SU-DHL-6 (cell line): ENCODE results near the gene NKX1-2.

Experiments used
- EZH2phosphoT487 ChIP-seq: fragments of 200-600 bp; sonication (generic), shearing (Covaris generic); conservative IDR thresholded peaks from 2 replicates; pipeline ENCODE4 v1.6.1; 2018; ENCODE audit warnings: mild to moderate bottlenecking, antibody characterized with exemption, low read length, moderate library complexity, mixed read lengths
- TF ChIP-seq, protein P1 (sequence below): fragments of 200-600 bp; sonication (generic); IDR thresholded peaks from one replicate; pipeline ENCODE4 v1.5.1; 2017; ENCODE audit warnings: antibody characterized with exemption, mild to moderate bottlenecking, low read length, moderate library complexity; ENCODE audit not compliant: insufficient read depth, poor library complexity, severe bottlenecking

DNA sequence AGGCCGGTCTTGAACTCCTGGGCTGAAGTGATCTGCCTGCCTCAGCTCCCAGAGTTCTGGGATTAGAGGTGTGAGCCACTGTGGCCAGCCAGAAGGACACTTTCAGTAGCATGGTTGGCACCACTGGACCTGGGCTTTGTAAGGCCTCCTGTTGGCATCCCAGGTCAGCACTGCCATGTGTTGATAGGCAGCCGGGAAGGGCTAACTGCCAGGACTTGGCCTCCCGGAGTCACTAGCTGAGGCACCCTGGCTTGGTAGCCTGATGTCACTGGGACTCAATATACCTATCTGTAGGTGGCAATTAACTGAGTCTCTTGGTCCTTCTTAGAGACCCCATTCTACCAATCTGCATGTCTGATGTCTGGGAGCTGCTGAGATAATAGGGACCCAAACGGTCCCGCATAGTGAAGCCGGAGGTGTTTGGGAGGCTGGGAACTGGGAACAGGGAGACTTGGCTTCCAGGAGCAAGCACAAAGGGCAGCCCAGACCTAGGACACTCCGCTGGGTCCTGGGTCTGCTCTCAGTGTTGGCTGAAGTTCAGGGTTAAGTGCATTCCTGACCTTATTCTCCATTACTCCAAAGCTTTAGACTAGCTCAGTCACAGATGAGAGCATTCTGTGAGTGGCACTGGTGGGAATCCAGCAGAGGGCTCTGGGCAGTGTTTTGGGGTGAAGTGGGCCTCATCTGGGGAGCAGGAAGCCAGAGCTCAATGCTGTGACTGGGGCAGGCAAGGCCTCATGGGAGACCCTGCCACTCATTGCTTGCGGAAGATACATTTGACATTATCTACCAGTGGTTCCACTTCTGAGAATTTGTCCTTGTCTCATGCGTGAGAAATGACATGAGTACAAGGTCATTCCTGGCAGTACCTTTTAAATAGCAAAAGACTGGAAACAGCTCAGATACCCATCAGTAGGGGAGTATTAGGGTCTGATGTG lies 14.5 kb upstream of the NKX1-2 start:
- TF ChIP-seq, protein P1, sequence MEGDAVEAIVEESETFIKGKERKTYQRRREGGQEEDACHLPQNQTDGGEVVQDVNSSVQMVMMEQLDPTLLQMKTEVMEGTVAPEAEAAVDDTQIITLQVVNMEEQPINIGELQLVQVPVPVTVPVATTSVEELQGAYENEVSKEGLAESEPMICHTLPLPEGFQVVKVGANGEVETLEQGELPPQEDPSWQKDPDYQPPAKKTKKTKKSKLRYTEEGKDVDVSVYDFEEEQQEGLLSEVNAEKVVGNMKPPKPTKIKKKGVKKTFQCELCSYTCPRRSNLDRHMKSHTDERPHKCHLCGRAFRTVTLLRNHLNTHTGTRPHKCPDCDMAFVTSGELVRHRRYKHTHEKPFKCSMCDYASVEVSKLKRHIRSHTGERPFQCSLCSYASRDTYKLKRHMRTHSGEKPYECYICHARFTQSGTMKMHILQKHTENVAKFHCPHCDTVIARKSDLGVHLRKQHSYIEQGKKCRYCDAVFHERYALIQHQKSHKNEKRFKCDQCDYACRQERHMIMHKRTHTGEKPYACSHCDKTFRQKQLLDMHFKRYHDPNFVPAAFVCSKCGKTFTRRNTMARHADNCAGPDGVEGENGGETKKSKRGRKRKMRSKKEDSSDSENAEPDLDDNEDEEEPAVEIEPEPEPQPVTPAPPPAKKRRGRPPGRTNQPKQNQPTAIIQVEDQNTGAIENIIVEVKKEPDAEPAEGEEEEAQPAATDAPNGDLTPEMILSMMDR: no peak
- TF ChIP-seq EZH2phosphoT487: no peak
